CD4-positive, alpha-beta T cell (primary cell): ENCODE results near the gene SH3BP1. TPM values are rescaled to one million over a fixed set of nuclear protein-coding genes. Genes with fewer than 3 reads are reported as not detected.

Experiments used
- ATAC-seq: fragments of 200-7000 bp; cut with Tn5 transposase; one replicate; pipeline ENCODE4 v1.10.0; 2022; ENCODE audit warnings: mild to moderate bottlenecking; ENCODE audit not compliant: poor library complexity
- CTCF ChIA-PET: fragments of 350-600 bp; sonication (Branson Sonifier 250); formaldehyde crosslinking; loops from one replicate; lab custom pipeline; 2021; ENCODE audit warnings: antibody characterized with exemption, inconsistent platforms; lab: Charles Lee
- POLR2A ChIA-PET: fragments of 350-600 bp; sonication (Branson Sonifier 250); formaldehyde crosslinking; loops from one replicate; lab custom pipeline; 2021; ENCODE audit warnings: antibody characterized with exemption, inconsistent platforms; lab: Charles Lee
- DNase-seq, 14 experiments: peaks; one replicate each; pipeline ENCODE4 v3.0.0-alpha.2; 2013 to 2020; ENCODE audit warnings: mixed read lengths in 2 of 14
- H3K27ac ChIP-seq, 2 donors: one replicate each; pipeline versions ENCODE4 v1.5.1 to v1.7.0; 2013; ENCODE audit warnings: low read length in 2 of 2, low read depth in 1 of 2, mild to moderate bottlenecking in 1 of 2
- H3K27me3 ChIP-seq, 2 experiments: 1 replicate in 1 of 2; 2 replicates in 1 of 2; pipeline versions ENCODE4 v1.6.1 to v1.7.0; 2013; ENCODE audit warnings: low read length in 2 of 2, control low read depth in 1 of 2, mild to moderate bottlenecking in 1 of 2, moderate library complexity in 1 of 2; ENCODE audit not compliant: insufficient read depth in 2 of 2, control insufficient read depth in 1 of 2
- H3K36me3 ChIP-seq: one replicate; pipeline ENCODE4 v1.6.1; 2013; ENCODE audit warnings: low read length, control low read depth; ENCODE audit not compliant: insufficient read depth
- H3K4me1 ChIP-seq: one replicate; pipeline ENCODE4 v1.6.1; 2013; ENCODE audit warnings: low read length, control low read depth; ENCODE audit not compliant: insufficient read depth
- H3K4me3 ChIP-seq: one replicate; pipeline ENCODE4 v1.5.1; 2013; ENCODE audit warnings: mild to moderate bottlenecking, low read length, moderate library complexity
- H3K9me3 ChIP-seq, 2 experiments: 1 replicate in 1 of 2; 2 replicates in 1 of 2; pipeline versions ENCODE4 v1.6.1 to v1.7.0; 2013; ENCODE audit warnings: low read length in 2 of 2, mild to moderate bottlenecking in 2 of 2, control low read depth in 1 of 2, moderate library complexity in 1 of 2; ENCODE audit not compliant: control insufficient read depth in 1 of 2, insufficient read depth in 1 of 2
- H3K27ac Mint-ChIP-seq: one replicate; pipeline ENCODE4 v1.8.0; 2020; ENCODE audit warnings: mixed read lengths
- H3K27me3 Mint-ChIP-seq: one replicate; pipeline ENCODE4 v1.8.0; 2021; ENCODE audit warnings: mixed read lengths
- H3K36me3 Mint-ChIP-seq: one replicate; pipeline ENCODE4 v1.8.0; 2021; ENCODE audit warnings: low read depth, mixed read lengths
- H3K4me1 Mint-ChIP-seq: one replicate; pipeline ENCODE4 v1.8.0; 2021; ENCODE audit warnings: low read depth, mixed read lengths
- H3K4me3 Mint-ChIP-seq: one replicate; pipeline ENCODE4 v1.8.0; 2020; ENCODE audit warnings: mild to moderate bottlenecking, mixed read lengths
- H3K9me3 Mint-ChIP-seq: one replicate; pipeline ENCODE4 v1.8.0; 2020; ENCODE audit warnings: mixed read lengths
- CTCF ChIP-seq: fragments of 200-600 bp; IDR thresholded peaks from one replicate; pipeline ENCODE4 v1.8.0; 2022; ENCODE audit warnings: antibody characterized with exemption, mild to moderate bottlenecking
- intact Hi-C, 2 experiments: fragments of 100-400 bp; cut with DNase I in 1 of 2; cut with micrococcal nuclease in 1 of 2; formaldehyde crosslinking; loops; one replicate each; pipeline versions ENCODE4 v1.15.1 to v1.9.0; 2023 to 2025; cut with DNase I, micrococcal nuclease
- total RNA-seq, 174 experiments: library from RNA in 2 of 174; stranded (reverse) in 2 of 174; gene quantifications; one replicate each; pipeline ENCODE4 v1.2.3 and lab custom pipeline; 2021 to 2026

Gene SH3BP1
- total RNA-seq, 2 experiments from 2014 or later, result 46.9 to 49.0 TPM

- ATAC-seq, result no peak
- no peak overlapping the region for H3K4me3 ChIP-seq
- DNase-seq, result no peak
- intact Hi-C loops, result no loop called here
- Mint-ChIP-seq H3K4me3 (peak overlapping the region; percentile 17), H3K4me1 (peaks cover 43% of the 10 kb centered on the region), H3K27ac (no peak overlapping the region), H3K27me3 (no peaks in the 10 kb centered on the region), H3K9me3 (no peaks in the 10 kb centered on the region), H3K36me3 (peaks cover 16% of the 10 kb centered on the region)
- H3K9me3 ChIP-seq, result no peaks in the 10 kb centered on the region
- no peaks in the 10 kb centered on the region for H3K27me3 ChIP-seq
- ChIA-PET POLR2A (interaction anchor here (0.9 to 9.8 kb wide), 6 partner anchors 12 to 52 kb away, joined by 3 to 256 read pairs (median 5); partner anchors contain the start of genes LGALS1 and NOL12), CTCF (interaction anchor here (0.7 to 5.6 kb wide), 6 partner anchors 10 to 1647 kb away, joined by 3 to 63 read pairs (median 5); no protein-coding TSS in a partner anchor)
- peaks cover 35% of the 10 kb centered on the region for H3K4me1 ChIP-seq
- TF ChIP-seq CTCF, result no peak
- no peak overlapping the region for H3K27ac ChIP-seq
- peaks cover 17% of the 10 kb centered on the region for H3K36me3 ChIP-seq
Observed at GRCh38 chr22:37662039-37662438, 22.6 kb downstream of the SH3BP1 start.

GRCh38 chr22:37663521-37664140 is 24.2 kb downstream of the SH3BP1 start:
- no peaks in the 10 kb centered on the region for H3K9me3 ChIP-seq
- intact Hi-C loops, result no loop called here
- H3K27ac Mint-ChIP-seq, result no peak overlapping the region
- POLR2A ChIA-PET, result interaction anchor here (1.5 to 9.8 kb wide), 3 partner anchors 10 to 36 kb away, joined by 4 to 256 read pairs (median 5); partner anchors contain the start of gene LGALS1
- no peak for DNase-seq
- H3K4me3 Mint-ChIP-seq, result no peak overlapping the region
- H3K27me3 ChIP-seq, result no peaks in the 10 kb centered on the region
- peaks cover 17% of the 10 kb centered on the region for H3K36me3 ChIP-seq
- no peak for TF ChIP-seq CTCF
- peaks cover 33% of the 10 kb centered on the region for H3K4me1 Mint-ChIP-seq
- no peaks in the 10 kb centered on the region for H3K9me3 Mint-ChIP-seq
- H3K36me3 Mint-ChIP-seq, result peaks cover 8% of the 10 kb centered on the region
- no peak for ATAC-seq
- no peak overlapping the region for H3K27ac ChIP-seq
- peaks cover 26% of the 10 kb centered on the region for H3K4me1 ChIP-seq
- CTCF ChIA-PET, result interaction anchor here (1.1 to 1.3 kb wide), 2 partner anchors 20 to 57 kb away, joined by 3 read pairs; no protein-coding TSS in a partner anchor
- H3K4me3 ChIP-seq, result no peak overlapping the region
- H3K27me3 Mint-ChIP-seq, result no peaks in the 10 kb centered on the region

GRCh38 chr22:37664249-37665101 is 25.0 kb downstream of the SH3BP1 start:
- H3K9me3 Mint-ChIP-seq, result no peaks in the 10 kb centered on the region
- ATAC-seq (no peak), DNase-seq (no peak)
- intact Hi-C loops, result no loop called here
- H3K27ac Mint-ChIP-seq, result no peak overlapping the region
- H3K36me3 Mint-ChIP-seq, result peaks cover 8% of the 10 kb centered on the region
- TF ChIP-seq CTCF, result no peak
- ChIA-PET CTCF (interaction anchor here (1.3 kb wide), 1 partner anchor 21 kb away, joined by 3 read pairs; no protein-coding TSS in a partner anchor), POLR2A (interaction anchor here (1.5 to 9.8 kb wide), 2 partner anchors 9 to 37 kb away, joined by 4 to 256 read pairs; partner anchors contain the start of gene LGALS1)
- no peaks in the 10 kb centered on the region for H3K9me3 ChIP-seq
- no peak overlapping the region for H3K4me3 ChIP-seq
- no peak overlapping the region for H3K27ac ChIP-seq
- H3K4me1 Mint-ChIP-seq, result peaks cover 33% of the 10 kb centered on the region
- H3K27me3 ChIP-seq, result no peaks in the 10 kb centered on the region
- H3K4me3 Mint-ChIP-seq, result no peak overlapping the region
- no peaks in the 10 kb centered on the region for H3K27me3 Mint-ChIP-seq
- H3K4me1 ChIP-seq, result peaks cover 22% of the 10 kb centered on the region
- peaks cover 17% of the 10 kb centered on the region for H3K36me3 ChIP-seq
